ENCODE measurements around the gene ABCA5. TPM values are rescaled to one million over a fixed set of nuclear protein-coding genes. Genes with fewer than 3 reads are reported as not detected.

The ABCA5 gene
- polyA plus RNA-seq, 1 donor (not counting 4 experiments of a cell fraction or from before 2014, with no cell fraction given) = 11.1 TPM

DNA sequence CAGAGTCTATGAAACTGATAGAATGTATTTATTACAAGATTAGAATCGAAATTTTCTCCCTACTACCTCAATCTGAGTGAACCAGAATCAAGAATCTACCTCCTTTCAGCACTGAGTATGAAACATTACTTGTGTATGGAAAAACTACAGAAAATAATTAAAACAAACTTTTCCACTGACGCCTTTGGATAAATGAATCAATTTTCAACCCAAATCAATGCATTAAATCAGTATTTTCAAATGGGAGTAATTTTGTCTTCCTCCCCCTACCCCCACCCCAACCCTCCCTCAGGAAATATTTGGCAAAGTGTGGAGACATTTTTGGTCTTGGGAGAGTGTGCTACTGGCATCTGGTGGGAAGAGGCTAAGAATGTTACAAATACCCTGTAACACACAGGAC lies 90.5 kb downstream of the ABCA5 start:
- Histone ChIP-seq H3K36me3 (ENCODE audit: control insufficient read depth in 2 of 2, extremely low read depth in 1 of 2, insufficient read depth in 2 of 2, low read length in 2 of 2) (no peaks in the 10 kb centered on the region), H3K9me3 (ENCODE audit: control insufficient read depth, low read depth, low read length) (no peaks in the 10 kb centered on the region), H3K27ac (ENCODE audit: control insufficient read depth, insufficient read depth, low read length) (no peak overlapping the region), H2AFZ (ENCODE audit: control insufficient read depth, low read length) (no peak overlapping the region), H3K27me3 (ENCODE audit: control insufficient read depth, extremely low read depth, insufficient read depth, low read length) (no peaks in the 10 kb centered on the region), H3K4me1 (ENCODE audit: control insufficient read depth, extremely low read depth, insufficient read depth, low read length) (no peaks in the 10 kb centered on the region), H3K9me1 (ENCODE audit: control insufficient read depth, extremely low read depth, insufficient read depth, low read length) (no peaks in the 10 kb centered on the region), H3K9ac (ENCODE audit: control insufficient read depth, extremely low read depth, insufficient read depth, low read length) (no peak overlapping the region), H3K4me2 (ENCODE audit: control insufficient read depth, extremely low read depth, insufficient read depth, low read depth, low read length) (no peak overlapping the region), H4K20me1 (ENCODE audit: control insufficient read depth, extremely low read depth, insufficient read depth, low read length) (no peaks in the 10 kb centered on the region), H3K79me2 (ENCODE audit: control insufficient read depth, insufficient read depth, low read length) (no peaks in the 10 kb centered on the region), H3K4me3 (ENCODE audit: control insufficient read depth in 2 of 3, extremely low read depth in 1 of 3, insufficient read depth in 2 of 3, low read depth in 1 of 3, low read length in 3 of 3) (no peak overlapping the region)
- DNase-seq (ENCODE audit: low read depth, low spot score) (no peak), FAIRE-seq (no peak)
- TF ChIP-seq, protein P1, sequence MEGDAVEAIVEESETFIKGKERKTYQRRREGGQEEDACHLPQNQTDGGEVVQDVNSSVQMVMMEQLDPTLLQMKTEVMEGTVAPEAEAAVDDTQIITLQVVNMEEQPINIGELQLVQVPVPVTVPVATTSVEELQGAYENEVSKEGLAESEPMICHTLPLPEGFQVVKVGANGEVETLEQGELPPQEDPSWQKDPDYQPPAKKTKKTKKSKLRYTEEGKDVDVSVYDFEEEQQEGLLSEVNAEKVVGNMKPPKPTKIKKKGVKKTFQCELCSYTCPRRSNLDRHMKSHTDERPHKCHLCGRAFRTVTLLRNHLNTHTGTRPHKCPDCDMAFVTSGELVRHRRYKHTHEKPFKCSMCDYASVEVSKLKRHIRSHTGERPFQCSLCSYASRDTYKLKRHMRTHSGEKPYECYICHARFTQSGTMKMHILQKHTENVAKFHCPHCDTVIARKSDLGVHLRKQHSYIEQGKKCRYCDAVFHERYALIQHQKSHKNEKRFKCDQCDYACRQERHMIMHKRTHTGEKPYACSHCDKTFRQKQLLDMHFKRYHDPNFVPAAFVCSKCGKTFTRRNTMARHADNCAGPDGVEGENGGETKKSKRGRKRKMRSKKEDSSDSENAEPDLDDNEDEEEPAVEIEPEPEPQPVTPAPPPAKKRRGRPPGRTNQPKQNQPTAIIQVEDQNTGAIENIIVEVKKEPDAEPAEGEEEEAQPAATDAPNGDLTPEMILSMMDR (optimal IDR thresholded peaks at IDR 0.05 in 1 of 3, IDR thresholded peaks at IDR 0.05 in 1 of 3, conservative IDR thresholded peaks at IDR 0.05 in 1 of 3; ENCODE audit: extremely low read depth in 1 of 3, insufficient read depth in 2 of 3, low read length in 3 of 3) = no peak
- TF ChIP-seq EZH2 (IDR thresholded peaks at IDR 0.05; ENCODE audit: low read length) = no peak
- dilution Hi-C loops (cut with MboI; ENCODE audit: extremely low pct_ligation_motif_present, low sequenced_read_pairs) = no loop called here

DNA sequence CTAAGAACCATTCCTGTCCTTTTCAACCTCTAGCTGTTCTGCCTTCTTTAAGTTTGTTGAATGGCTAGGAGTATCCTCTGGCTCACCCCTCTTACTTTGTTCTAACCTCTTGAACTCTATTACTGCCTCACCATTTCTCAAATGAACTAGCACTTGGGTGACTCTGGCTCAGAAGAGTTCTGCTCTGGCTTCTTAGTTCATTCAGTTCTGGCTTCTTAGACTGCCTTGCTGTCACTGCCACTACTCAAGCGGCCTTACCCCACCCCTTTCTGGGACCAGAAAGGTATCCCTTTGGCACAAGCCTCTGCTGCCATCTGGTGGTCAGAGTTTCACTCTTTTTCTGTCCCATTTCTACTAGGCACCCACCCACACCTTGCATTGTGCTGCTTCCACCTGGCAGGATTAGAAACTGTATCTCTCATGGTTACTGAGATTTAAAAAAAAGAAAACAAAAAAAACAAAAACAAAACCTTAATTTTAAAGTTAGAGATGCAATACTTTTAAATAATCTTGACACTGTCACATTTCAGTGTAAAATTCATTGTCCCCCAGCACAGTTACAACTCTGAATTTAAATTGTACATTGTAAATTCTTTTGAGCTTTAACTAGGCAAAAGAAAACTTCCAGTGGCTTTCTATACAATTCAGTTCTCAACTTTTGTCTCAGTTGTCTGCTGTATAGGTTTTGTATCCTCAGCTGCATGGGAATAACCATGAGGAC lies 91.4 kb downstream of the ABCA5 start:
- Histone ChIP-seq H3K9me1 (ENCODE audit: control insufficient read depth, extremely low read depth, insufficient read depth, low read length) (no peaks in the 10 kb centered on the region), H3K4me1 (ENCODE audit: control insufficient read depth, extremely low read depth, insufficient read depth, low read length) (no peaks in the 10 kb centered on the region), H3K9me3 (ENCODE audit: control insufficient read depth, low read depth, low read length) (no peaks in the 10 kb centered on the region), H3K36me3 (ENCODE audit: control insufficient read depth in 2 of 2, extremely low read depth in 1 of 2, insufficient read depth in 2 of 2, low read length in 2 of 2) (no peaks in the 10 kb centered on the region), H3K79me2 (ENCODE audit: control insufficient read depth, insufficient read depth, low read length) (no peaks in the 10 kb centered on the region), H3K9ac (ENCODE audit: control insufficient read depth, extremely low read depth, insufficient read depth, low read length) (no peak overlapping the region), H3K4me2 (ENCODE audit: control insufficient read depth, extremely low read depth, insufficient read depth, low read depth, low read length) (no peak overlapping the region), H3K27me3 (ENCODE audit: control insufficient read depth, extremely low read depth, insufficient read depth, low read length) (no peaks in the 10 kb centered on the region), H3K4me3 (ENCODE audit: control insufficient read depth in 2 of 3, extremely low read depth in 1 of 3, insufficient read depth in 2 of 3, low read depth in 1 of 3, low read length in 3 of 3) (no peak overlapping the region), H3K27ac (ENCODE audit: control insufficient read depth, insufficient read depth, low read length) (no peak overlapping the region), H2AFZ (ENCODE audit: control insufficient read depth, low read length) (no peak overlapping the region), H4K20me1 (ENCODE audit: control insufficient read depth, extremely low read depth, insufficient read depth, low read length) (no peaks in the 10 kb centered on the region)
- TF ChIP-seq, protein P1 (optimal IDR thresholded peaks at IDR 0.05 in 1 of 3, IDR thresholded peaks at IDR 0.05 in 1 of 3, conservative IDR thresholded peaks at IDR 0.05 in 1 of 3; ENCODE audit: extremely low read depth in 1 of 3, insufficient read depth in 2 of 3, low read length in 3 of 3) = peak; percentile 75 to 85 (median 79)
- TF ChIP-seq EZH2 (IDR thresholded peaks at IDR 0.05; ENCODE audit: low read length) = no peak
- dilution Hi-C loops (cut with MboI; ENCODE audit: extremely low pct_ligation_motif_present, low sequenced_read_pairs) = no loop called here
- FAIRE-seq (peak; percentile 26), DNase-seq (ENCODE audit: low read depth, low spot score) (peak; percentile 42)

Data from keratinocyte (primary cell).